Stimulated activated naive CD8-positive, alpha-beta T cell treated with anti-CD3 and anti-CD28 coated beads, Interleukin-15, amount 100 ng/mL, for 72 hours (primary cell): ENCODE measurements around the gene DLG4.
A peak's percentile ranks its signal among the peaks of the same experiment; 100 is the strongest.

Experiments used
- ATAC-seq: fragments of 150-1000 bp; cut with Tn5 transposase; 2 replicates; pipeline ENCODE4 v1.10.0; 2021; ENCODE audit warnings: mild to moderate bottlenecking, moderate library complexity
- DNase-seq, 2 donors: peaks; one replicate each; pipeline ENCODE4 v3.0.0; 2021 to 2022
- H3K27ac Mint-ChIP-seq, 2 donors: one replicate each; pipeline ENCODE4 v1.8.0; 2022; ENCODE audit warnings: mild to moderate bottlenecking in 2 of 2, mixed read lengths in 2 of 2, moderate library complexity in 2 of 2
- H3K27me3 Mint-ChIP-seq: one replicate; pipeline ENCODE4 v1.8.0; 2022; ENCODE audit warnings: mixed read lengths
- H3K4me1 Mint-ChIP-seq: one replicate; pipeline ENCODE4 v1.8.0; 2022; ENCODE audit warnings: mild to moderate bottlenecking, mixed read lengths
- H3K4me3 Mint-ChIP-seq, 2 donors: one replicate each; pipeline ENCODE4 v1.8.0; 2022; ENCODE audit warnings: mild to moderate bottlenecking in 2 of 2, mixed read lengths in 2 of 2, moderate library complexity in 1 of 2
- H3K9me3 Mint-ChIP-seq, 2 donors: one replicate each; pipeline ENCODE4 v1.8.0; 2022; ENCODE audit warnings: mixed read lengths in 2 of 2

The DLG4 gene

GRCh38 chr17:7225711-7226331, 6.2 kb upstream of the DLG4 start:
- Mint-ChIP-seq H3K9me3 (no peaks in the 10 kb centered on the region), H3K27me3 (no peaks in the 10 kb centered on the region), H3K4me1 (peaks cover 48% of the 10 kb centered on the region), H3K27ac (no peak overlapping the region), H3K4me3 (no peak overlapping the region)
- no peak for DNase-seq
- ATAC-seq = peak; percentile 30

GRCh38 chr17:7224661-7225111, 5.0 kb upstream of the DLG4 start:
- H3K27me3 Mint-ChIP-seq = no peaks in the 10 kb centered on the region
- no peak overlapping the region for H3K4me3 Mint-ChIP-seq
- no peak for ATAC-seq
- DNase-seq = no peak
- H3K27ac Mint-ChIP-seq = no peak overlapping the region
- no peaks in the 10 kb centered on the region for H3K9me3 Mint-ChIP-seq
- peaks cover 47% of the 10 kb centered on the region for H3K4me1 Mint-ChIP-seq

DNA sequence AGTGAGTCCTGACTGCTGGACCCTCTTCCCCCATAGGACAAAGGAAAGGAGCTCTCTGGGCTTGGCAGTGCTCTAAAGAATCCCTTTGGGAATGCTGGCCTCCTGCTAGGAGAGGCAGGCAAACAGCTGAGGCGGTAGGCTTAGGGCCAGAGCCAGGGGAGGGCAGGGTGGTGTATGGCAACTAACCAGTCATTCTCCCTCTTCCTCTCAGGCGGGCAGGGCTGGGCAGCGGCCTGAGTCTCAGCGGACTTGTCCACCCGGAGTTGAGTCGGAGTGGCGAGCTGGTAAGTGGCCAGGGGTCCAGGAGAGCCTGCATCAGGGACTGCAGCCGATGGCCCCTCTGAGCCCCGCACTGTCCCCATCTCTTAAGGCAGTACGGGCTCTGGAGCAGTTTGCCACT, 4.5 kb upstream of the DLG4 start:
- ATAC-seq = no peak
- Mint-ChIP-seq H3K27me3 (no peaks in the 10 kb centered on the region), H3K9me3 (no peaks in the 10 kb centered on the region), H3K27ac (no peak overlapping the region), H3K4me3 (no peak overlapping the region), H3K4me1 (peaks cover 49% of the 10 kb centered on the region)
- DNase-seq = no peak

DNA sequence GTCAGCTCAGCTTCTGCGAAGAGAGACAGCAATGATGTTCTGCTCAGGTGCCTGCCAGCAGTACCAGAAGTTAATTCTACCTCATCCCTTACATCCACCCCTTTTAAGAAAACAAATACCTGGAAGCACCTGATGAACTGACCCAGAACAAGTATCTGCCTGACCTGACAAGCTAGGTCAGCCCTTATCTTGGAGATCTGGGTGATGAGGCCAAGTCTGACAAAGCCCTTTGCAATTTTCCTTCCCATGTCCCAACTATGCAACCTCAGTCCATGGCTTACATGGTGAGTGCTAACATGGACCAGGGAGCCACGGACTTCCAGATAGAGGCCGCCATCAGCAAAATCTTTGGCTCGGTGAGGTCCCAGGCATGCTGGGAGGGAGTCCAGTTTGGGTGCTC, 3.7 kb upstream of the DLG4 start:
- ATAC-seq (no peak), DNase-seq (no peak)
- H3K4me1 Mint-ChIP-seq = peaks cover 49% of the 10 kb centered on the region
- no peaks in the 10 kb centered on the region for H3K9me3 Mint-ChIP-seq
- H3K27me3 Mint-ChIP-seq = no peaks in the 10 kb centered on the region
- no peak overlapping the region for H3K27ac Mint-ChIP-seq
- H3K4me3 Mint-ChIP-seq = no peak overlapping the region

DNA sequence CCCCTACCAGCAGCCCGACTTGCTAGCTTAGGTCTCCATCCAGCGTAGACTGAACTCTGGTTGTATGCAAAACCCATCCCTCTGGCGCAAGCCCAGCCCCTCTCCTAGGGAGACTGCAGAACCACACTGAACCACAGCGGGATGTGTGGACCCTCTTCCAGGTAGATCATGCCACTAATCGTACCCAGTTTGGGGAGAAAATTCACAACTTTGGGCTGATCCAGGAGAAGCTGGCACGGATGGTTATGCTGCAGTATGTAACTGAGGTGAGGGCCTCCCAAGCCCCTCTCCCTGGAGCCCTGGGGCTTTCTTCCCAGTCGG, 3.3 kb upstream of the DLG4 start:
- Mint-ChIP-seq H3K27me3 (no peaks in the 10 kb centered on the region), H3K27ac (no peak overlapping the region), H3K4me3 (no peak overlapping the region), H3K4me1 (peaks cover 49% of the 10 kb centered on the region), H3K9me3 (no peaks in the 10 kb centered on the region)
- no peak for DNase-seq
- no peak for ATAC-seq

- peaks cover 49% of the 10 kb centered on the region for H3K4me1 Mint-ChIP-seq
- no peak overlapping the region for H3K4me3 Mint-ChIP-seq
- H3K27ac Mint-ChIP-seq = no peak overlapping the region
- DNase-seq (no peak), ATAC-seq (no peak)
- no peaks in the 10 kb centered on the region for H3K27me3 Mint-ChIP-seq
- no peaks in the 10 kb centered on the region for H3K9me3 Mint-ChIP-seq
Measured at GRCh38 chr17:7222093-7222971, 2.7 kb upstream of the DLG4 start.

DNA sequence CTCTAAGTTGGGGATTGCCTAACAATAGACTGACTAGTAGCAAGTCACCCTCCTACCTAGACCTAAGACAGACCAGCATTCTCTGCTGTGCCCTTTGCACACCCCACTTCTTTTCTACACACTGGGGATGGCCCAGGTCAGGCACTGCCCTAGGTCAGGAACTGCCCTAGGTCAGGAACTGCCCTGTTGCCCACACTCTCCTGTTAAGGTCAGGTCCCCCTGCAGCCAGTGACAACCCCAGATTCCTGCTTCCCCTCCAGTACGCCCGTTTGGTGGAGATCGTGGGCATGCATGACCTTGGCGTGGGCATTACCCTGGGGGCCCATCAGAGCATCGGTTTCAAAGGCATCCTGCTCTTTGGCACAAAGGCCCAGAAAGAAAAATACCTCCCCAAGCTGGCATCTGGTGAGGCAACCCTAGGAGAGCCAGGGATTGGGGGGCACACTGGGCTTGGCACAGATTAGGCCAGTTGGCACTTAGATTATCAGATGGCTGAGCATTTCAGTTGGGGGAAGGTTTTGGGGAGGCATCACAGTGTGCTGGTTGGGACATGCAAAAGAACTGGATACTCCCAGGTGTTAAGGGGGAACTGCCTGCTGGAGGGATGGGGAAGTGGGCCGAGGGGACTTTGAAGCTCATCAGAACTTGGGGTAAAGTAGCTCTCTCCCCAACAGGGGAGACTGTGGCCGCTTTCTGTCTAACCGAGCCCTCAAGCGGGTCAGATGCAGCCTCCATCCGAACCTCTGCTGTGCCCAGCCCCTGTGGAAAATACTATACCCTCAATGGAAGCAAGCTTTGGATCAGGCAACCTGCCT, 1.8 kb upstream of the DLG4 start:
- ATAC-seq (no peak), DNase-seq (no peak)
- Mint-ChIP-seq H3K27me3 (no peaks in the 10 kb centered on the region), H3K4me1 (peaks cover 52% of the 10 kb centered on the region), H3K4me3 (peak overlapping the region in 1 of 2 donors; percentile 99), H3K9me3 (no peaks in the 10 kb centered on the region), H3K27ac (peak overlapping the region in 1 of 2 donors; percentile 87)

- peak; percentile 73 for ATAC-seq
- Mint-ChIP-seq H3K4me3 (peak overlapping the region; percentile 98 to 99), H3K27me3 (no peaks in the 10 kb centered on the region), H3K9me3 (no peaks in the 10 kb centered on the region), H3K4me1 (peaks cover 60% of the 10 kb centered on the region), H3K27ac (peak overlapping the region; percentile 93 to 98)
- DNase-seq = peak; percentile 67 to 76
Measured at GRCh38 chr17:7220593-7221277, 1.1 kb upstream of the DLG4 start.

- Mint-ChIP-seq H3K9me3 (no peaks in the 10 kb centered on the region), H3K4me1 (peaks cover 74% of the 10 kb centered on the region), H3K27me3 (no peaks in the 10 kb centered on the region), H3K27ac (peak overlapping the region; percentile 98 to 99), H3K4me3 (peak overlapping the region; percentile 98 to 99)
- no peak for ATAC-seq
- no peak for DNase-seq
Measured at GRCh38 chr17:7219229-7219811, 316 bp downstream of the DLG4 start.

- H3K4me3 Mint-ChIP-seq = peak overlapping the region; percentile 98 to 99
- peak overlapping the region in 1 of 2 donors; percentile 61 for H3K27ac Mint-ChIP-seq
- ATAC-seq = no peak
- no peak for DNase-seq
- no peaks in the 10 kb centered on the region for H3K9me3 Mint-ChIP-seq
- H3K27me3 Mint-ChIP-seq = no peaks in the 10 kb centered on the region
- H3K4me1 Mint-ChIP-seq = peaks cover 79% of the 10 kb centered on the region
Measured at GRCh38 chr17:7218758-7219157, 878 bp downstream of the DLG4 start.

- peak overlapping the region in 1 of 2 donors; percentile 69 for H3K27ac Mint-ChIP-seq
- no peaks in the 10 kb centered on the region for H3K27me3 Mint-ChIP-seq
- DNase-seq (no peak), ATAC-seq (no peak)
- peak overlapping the region; percentile 75 to 99 for H3K4me3 Mint-ChIP-seq
- peaks cover 85% of the 10 kb centered on the region for H3K4me1 Mint-ChIP-seq
- H3K9me3 Mint-ChIP-seq = no peaks in the 10 kb centered on the region
Measured at GRCh38 chr17:7218166-7218565, 1.5 kb downstream of the DLG4 start.

GRCh38 chr17:7217113-7217987, 2.3 kb downstream of the DLG4 start:
- peak in 1 of 2 donors; percentile 37 for DNase-seq
- H3K4me1 Mint-ChIP-seq = peaks cover 88% of the 10 kb centered on the region

DNA sequence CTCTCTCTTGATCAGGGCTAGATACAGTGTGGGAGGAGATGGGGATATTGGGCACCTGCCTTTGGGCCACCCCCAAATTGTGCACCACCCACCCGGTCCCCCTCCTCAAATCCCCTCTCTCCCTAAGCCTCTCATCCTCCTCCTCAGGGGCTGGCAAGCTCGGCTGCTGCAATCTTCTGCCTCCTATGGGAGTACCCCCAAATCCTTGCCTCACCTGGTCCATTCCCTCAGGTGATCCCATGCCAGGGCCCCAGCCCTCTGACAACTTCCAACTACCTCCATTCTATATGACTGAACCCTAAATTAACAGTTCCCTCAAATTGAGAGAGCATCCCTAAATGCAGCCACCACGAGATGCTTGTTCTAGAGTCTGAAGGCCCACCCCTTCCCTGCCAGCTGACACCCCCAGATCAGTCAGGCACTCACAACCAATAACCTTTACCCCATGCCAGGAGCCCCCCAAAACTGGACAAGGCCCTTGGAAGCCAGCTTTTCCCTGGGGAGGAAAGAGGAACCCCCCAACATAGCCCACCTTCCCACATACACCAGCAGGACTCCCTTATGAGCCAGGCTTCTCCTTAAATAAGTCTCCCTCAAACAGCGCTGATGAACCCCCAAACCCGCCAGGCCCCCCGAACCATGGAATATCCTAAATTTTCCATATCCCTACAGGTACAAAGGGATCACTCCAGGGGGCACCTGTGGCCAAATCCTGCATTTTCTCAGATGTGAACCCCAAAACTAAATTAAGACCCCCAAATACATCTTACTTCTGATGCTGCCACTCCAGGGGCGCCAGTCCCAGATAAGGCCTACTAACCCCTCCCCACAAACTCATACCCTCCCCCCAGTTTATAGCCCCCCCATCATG, 3.2 kb downstream of the DLG4 start:
- H3K9me3 Mint-ChIP-seq = no peaks in the 10 kb centered on the region
- H3K27ac Mint-ChIP-seq = peak overlapping the region in 1 of 2 donors; percentile 15
- DNase-seq (no peak), ATAC-seq (no peak)
- H3K4me1 Mint-ChIP-seq = peaks cover 83% of the 10 kb centered on the region
- no peaks in the 10 kb centered on the region for H3K27me3 Mint-ChIP-seq
- H3K4me3 Mint-ChIP-seq = peak overlapping the region; percentile 69 to 74

More at GRCh38 chr17:7217113-7217987, 2.3 kb downstream of the DLG4 start:
- no peak for ATAC-seq
- peak overlapping the region in 1 of 2 donors; percentile 95 for H3K27ac Mint-ChIP-seq
- no peaks in the 10 kb centered on the region for H3K9me3 Mint-ChIP-seq
- peak overlapping the region; percentile 75 to 99 for H3K4me3 Mint-ChIP-seq
- no peaks in the 10 kb centered on the region for H3K27me3 Mint-ChIP-seq
